A549 treated with Mapracorat at 1 μM for 4 hours (cell line): Measurements from ENCODE around the gene CHMP4B. TPM values are rescaled to one million over a fixed set of nuclear protein-coding genes. Genes with fewer than 3 reads are reported as not detected.

Experiments
- total RNA-seq: library from RNA; stranded (reverse); fragments of 200-300 nt; extraction: Qiagen RNA extraction; gene quantifications from 5 replicates; pipeline ENCODE4 v1.2.3, GENCODE V29; 2022

Gene CHMP4B
- 151 to 167 TPM (median 165 TPM) in 5 replicates for total RNA-seq

GRCh38 chr20:33810885-33811775, at the start of gene CHMP4B:
CHMP4B (plus strand) TSS chr20:33811348; CDS start chr20:33811469, 121 bp downstream.

Other genes starting within 250 kb of the CHMP4B start
- 0.07 to 0.13 TPM (median 0.08 TPM) in 4 of 5 replicates, not detected in the other for gene C20orf144, start 149.0 kb upstream of the CHMP4B start, total RNA-seq
- gene ACTL10, start 144.4 kb upstream of the CHMP4B start, total RNA-seq, result 0.06 TPM in 1 of 5 replicates, not detected in the others
- 8.1 to 14.0 TPM (median 12.2 TPM) in 5 replicates for gene NECAB3, start 136.9 kb upstream of the CHMP4B start, total RNA-seq
- 21.9 to 30.7 TPM (median 30.2 TPM) in 5 replicates for gene E2F1, start 125.0 kb upstream of the CHMP4B start, total RNA-seq
- gene PXMP4, start 91.0 kb upstream of the CHMP4B start, total RNA-seq, result 4.5 to 6.7 TPM (median 6.1 TPM) in 5 replicates
- gene ZNF341, start 79.4 kb upstream of the CHMP4B start, total RNA-seq, result 2.6 to 4.4 TPM (median 3.2 TPM) in 5 replicates
- gene RALY, start 182.6 kb downstream of the CHMP4B start, total RNA-seq, result 124 to 160 TPM (median 159 TPM) in 5 replicates